Lower lobe of right lung (tissue), 2 donors: ENCODE measurements around the gene ITGAD. TPM values are rescaled to one million over a fixed set of nuclear protein-coding genes. Genes with fewer than 3 reads are reported as not detected.
A peak's percentile ranks its signal among the peaks of the same experiment; 100 is the strongest.
"Not testable (repeated sequence)": the region's sequence is repeated elsewhere in the genome, so short reads cannot be mapped to it uniquely, and the experiment has no call there.

Experiments used
- ATAC-seq, 2 donors: fragments of 200-7000 bp; cut with Tn5 transposase; one replicate each; pipeline ENCODE4 v1.9.1; 2020 to 2022; ENCODE audit warnings: mild to moderate bottlenecking in 2 of 2, moderate library complexity in 2 of 2
- DNase-seq: peaks from one replicate; pipeline ENCODE4 v3.0.0-alpha.2; 2020
- H3K27ac ChIP-seq: fragments of 200-600 bp; one replicate; pipeline ENCODE4 v1.8.0; 2022
- H3K27me3 ChIP-seq: fragments of 200-600 bp; one replicate; pipeline ENCODE4 v1.8.0; 2022; ENCODE audit warnings: low read depth
- H3K36me3 ChIP-seq: fragments of 200-600 bp; one replicate; pipeline ENCODE4 v1.8.0; 2022; ENCODE audit warnings: mild to moderate bottlenecking
- H3K4me1 ChIP-seq: fragments of 200-600 bp; one replicate; pipeline ENCODE4 v1.8.0; 2022
- H3K4me3 ChIP-seq: fragments of 200-600 bp; one replicate; pipeline ENCODE4 v1.8.0; 2022; ENCODE audit warnings: mild to moderate bottlenecking
- H3K9me3 ChIP-seq: fragments of 200-600 bp; one replicate; pipeline ENCODE4 v1.8.0; 2022
- CTCF ChIP-seq: fragments of 200-600 bp; IDR thresholded peaks from one replicate; pipeline ENCODE4 v1.8.0; 2022; ENCODE audit warnings: antibody characterized with exemption, mild to moderate bottlenecking
- intact Hi-C: fragments of 100-400 bp; cut with DNase I; formaldehyde crosslinking; loops from one replicate; pipeline ENCODE4 v1.11.0; 2022
- total RNA-seq: library from RNA; stranded (reverse); fragmentation: NEBNext Ultra II Directional; extraction: Animal tissue kit (Norgen Biotek cat#: 25700); gene quantifications from one replicate; pipeline ENCODE4 v1.2.1, GENCODE V29; 2021
- donor health status: DM: no; HTN: yes; CAD: no; lungs with severe emphysema.

ITGAD gene
- total RNA-seq, 1 donor from 2014 or later, result 0.62 TPM

- H3K27ac ChIP-seq, result no peak overlapping the region
- no peaks in the 10 kb centered on the region for H3K36me3 ChIP-seq
- DNase-seq, result no peak
- peaks cover 9% of the 10 kb centered on the region for H3K4me1 ChIP-seq
- ATAC-seq, result no peak
- intact Hi-C loops, result no loop called here
- H3K27me3 ChIP-seq, result no peaks in the 10 kb centered on the region
- H3K4me3 ChIP-seq, result no peak overlapping the region
- TF ChIP-seq CTCF, result no peak
- H3K9me3 ChIP-seq, result no peaks in the 10 kb centered on the region
Measured at GRCh38 chr16:31440516-31441184, 47.5 kb downstream of the ITGAD start.

GRCh38 chr16:31441956-31442355 is 48.8 kb downstream of the ITGAD start:
- Histone ChIP-seq H3K36me3 (no peaks in the 10 kb centered on the region), H3K27ac (peak overlapping the region; percentile 83), H3K9me3 (no peaks in the 10 kb centered on the region), H3K27me3 (no peaks in the 10 kb centered on the region), H3K4me1 (peaks cover 9% of the 10 kb centered on the region), H3K4me3 (peak overlapping the region; percentile 78)
- no peak for DNase-seq
- ATAC-seq, result no peak
- TF ChIP-seq CTCF, result no peak
- intact Hi-C loops, result no loop called here

- H3K27me3 ChIP-seq, intact Hi-C loops, H3K4me3 ChIP-seq, H3K27ac ChIP-seq, H3K36me3 ChIP-seq, H3K9me3 ChIP-seq, DNase-seq, H3K4me1 ChIP-seq, ATAC-seq: not testable (repeated sequence)
Measured at GRCh38 chr16:31445931-31446330, 52.8 kb downstream of the ITGAD start.

GRCh38 chr16:31451201-31451600 is 58.1 kb downstream of the ITGAD start:
- ATAC-seq, result no peak
- Histone ChIP-seq H3K27me3 (no peaks in the 10 kb centered on the region), H3K36me3 (peaks cover 7% of the 10 kb centered on the region), H3K4me1 (peaks cover 41% of the 10 kb centered on the region), H3K4me3 (no peak overlapping the region), H3K9me3 (no peaks in the 10 kb centered on the region), H3K27ac (no peak overlapping the region)
- intact Hi-C loops, result no loop called here
- no peak for DNase-seq
- TF ChIP-seq CTCF, result no peak

- no peak overlapping the region for H3K27ac ChIP-seq
- peaks cover 7% of the 10 kb centered on the region for H3K36me3 ChIP-seq
- ATAC-seq, result peak; percentile 74 to 77
- H3K4me3 ChIP-seq, result no peak overlapping the region
- peak; percentile 42 for TF ChIP-seq CTCF
- H3K4me1 ChIP-seq, result peaks cover 47% of the 10 kb centered on the region
- H3K9me3 ChIP-seq, result no peaks in the 10 kb centered on the region
- DNase-seq, result no peak
- intact Hi-C loops, result no loop called here
- no peaks in the 10 kb centered on the region for H3K27me3 ChIP-seq
Measured at GRCh38 chr16:31451681-31452351, 58.7 kb downstream of the ITGAD start.

GRCh38 chr16:31452631-31453106 is 59.5 kb downstream of the ITGAD start:
- H3K4me1 ChIP-seq, result peaks cover 55% of the 10 kb centered on the region
- TF ChIP-seq CTCF, result no peak
- H3K27me3 ChIP-seq, result no peaks in the 10 kb centered on the region
- H3K27ac ChIP-seq, result no peak overlapping the region
- no peaks in the 10 kb centered on the region for H3K9me3 ChIP-seq
- no peak for DNase-seq
- intact Hi-C loops, result no loop called here
- H3K36me3 ChIP-seq, result peaks cover 7% of the 10 kb centered on the region
- H3K4me3 ChIP-seq, result no peak overlapping the region
- ATAC-seq, result peak; percentile 5 to 28
